Activated gamma-delta T cell treated with Interleukin-2 at 50 U/mL for 16 hours (primary cell): Measurements from ENCODE around the gene FMNL1.

Experiments
- DNase-seq: peaks from one replicate; pipeline ENCODE4 v3.0.0-alpha.2; 2020

The FMNL1 gene

DNA sequence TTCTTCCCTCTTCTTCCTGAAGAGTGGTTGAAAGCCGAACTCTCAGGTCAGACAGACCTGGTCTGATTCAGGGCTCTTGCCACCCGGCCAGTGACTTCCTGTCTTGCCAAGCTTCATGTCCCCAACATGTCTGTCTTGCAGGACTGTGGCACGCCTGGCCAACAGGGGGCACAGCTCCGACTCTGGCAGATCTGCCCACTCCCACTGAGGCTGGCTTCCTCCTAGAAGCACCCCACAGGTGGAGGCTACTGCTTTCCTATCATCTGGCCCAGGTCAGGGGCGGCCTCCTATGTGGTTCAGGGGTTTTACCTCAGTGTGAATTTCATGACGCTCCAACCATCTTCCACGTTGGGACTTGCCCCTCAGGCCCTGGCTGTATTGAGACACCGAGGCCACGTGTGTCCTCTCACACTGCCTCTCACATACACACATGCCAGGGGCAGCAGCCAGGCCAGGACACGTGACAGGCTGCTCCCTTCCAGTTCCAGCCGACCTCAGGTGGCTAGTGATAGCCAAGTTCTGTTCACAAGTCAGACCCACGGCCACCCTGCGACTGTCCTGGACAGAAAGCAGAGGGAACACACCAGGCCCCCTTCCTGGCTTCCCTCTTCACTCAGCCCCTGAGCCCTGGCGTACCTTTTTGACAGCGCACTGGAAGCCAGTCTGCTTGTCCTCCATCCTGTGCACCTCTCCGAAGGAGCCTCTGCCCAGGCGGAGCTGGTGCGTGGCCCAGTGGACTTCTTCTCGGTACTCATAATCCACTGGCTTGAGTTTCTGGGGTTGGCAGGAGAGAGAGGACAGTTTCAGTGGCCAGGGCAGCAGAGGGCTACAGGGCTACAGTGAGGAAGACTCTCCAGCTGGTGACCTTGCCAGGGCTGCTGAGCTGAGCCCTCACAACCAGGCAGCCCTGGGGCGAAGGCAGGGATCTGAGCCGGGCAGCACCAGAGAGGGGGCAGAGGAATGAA, 62.8 kb downstream of the FMNL1 start:
- peak; percentile 30 for DNase-seq

DNA sequence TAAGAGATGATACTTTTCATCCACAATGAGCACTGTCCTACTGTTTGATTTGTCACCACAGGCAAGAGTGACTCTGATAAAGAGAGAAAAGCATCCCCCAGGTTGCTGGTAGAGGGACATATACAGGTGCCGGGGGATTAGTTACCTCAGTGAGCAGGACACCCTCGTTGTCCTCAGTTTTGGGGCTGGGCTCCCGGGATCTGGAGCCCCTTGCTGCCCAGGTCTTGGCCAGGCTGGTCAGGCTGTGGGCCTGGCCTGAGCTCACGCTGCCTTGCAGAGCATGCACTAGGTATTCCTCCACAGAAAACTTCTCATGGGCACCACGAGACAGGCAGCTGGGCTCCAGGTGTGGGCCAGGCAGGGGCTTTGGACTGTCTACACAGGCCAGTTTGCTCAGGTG, 64.6 kb downstream of the FMNL1 start:
- no peak for DNase-seq

- DNase-seq = no peak
These were observed 66.1 kb downstream of the FMNL1 start for GRCh38 chr17:45287526-45288500.

- DNase-seq = no peak
These were observed 67.1 kb downstream of the FMNL1 start for GRCh38 chr17:45288825-45289224.

DNA sequence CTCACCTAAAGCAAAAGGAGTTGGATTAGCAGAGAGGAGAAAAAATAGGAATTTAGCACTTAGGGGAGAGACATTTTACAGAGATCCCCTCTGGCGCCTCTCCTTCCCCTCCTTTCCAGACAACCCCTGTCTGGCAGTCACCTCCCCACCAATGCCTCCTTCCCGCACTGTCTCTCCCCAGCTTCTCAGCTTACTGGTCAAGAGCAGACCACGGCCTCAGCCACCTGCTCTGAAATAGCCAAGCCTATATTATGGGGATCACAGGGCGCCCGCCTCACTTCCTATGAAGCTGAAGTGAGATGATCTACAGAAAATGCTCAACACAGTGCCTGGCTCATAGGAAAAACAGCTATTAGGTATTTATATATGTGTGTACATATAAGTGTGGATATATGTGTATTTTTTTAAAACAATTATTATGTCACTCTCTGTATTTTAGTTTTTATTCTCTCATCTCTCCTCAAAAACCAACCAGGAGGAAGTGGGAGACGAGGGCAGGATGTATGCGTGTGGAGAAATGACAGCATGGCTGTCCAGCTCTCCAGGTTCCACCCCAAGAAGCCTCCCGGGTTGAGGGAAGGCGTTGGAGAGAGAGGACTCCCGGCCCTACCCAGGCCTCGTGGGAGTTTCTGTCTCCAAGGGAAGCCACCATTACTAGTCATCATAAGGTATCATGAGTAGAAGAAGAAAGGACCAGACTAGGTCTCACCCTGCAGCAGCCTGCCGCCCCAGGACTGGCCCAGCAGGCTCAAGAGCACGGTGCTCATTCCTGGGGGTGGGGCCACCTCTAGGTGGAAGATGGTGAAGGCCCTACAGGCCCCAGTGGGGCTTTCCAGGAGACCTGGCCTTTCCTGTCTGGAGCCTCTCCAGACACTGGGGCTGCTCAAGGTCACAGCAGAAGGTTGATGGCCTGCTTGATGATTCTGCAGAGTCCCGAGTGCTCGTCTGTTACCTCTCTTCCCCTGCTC, 67.9 kb downstream of the FMNL1 start:
- no peak for DNase-seq

DNA sequence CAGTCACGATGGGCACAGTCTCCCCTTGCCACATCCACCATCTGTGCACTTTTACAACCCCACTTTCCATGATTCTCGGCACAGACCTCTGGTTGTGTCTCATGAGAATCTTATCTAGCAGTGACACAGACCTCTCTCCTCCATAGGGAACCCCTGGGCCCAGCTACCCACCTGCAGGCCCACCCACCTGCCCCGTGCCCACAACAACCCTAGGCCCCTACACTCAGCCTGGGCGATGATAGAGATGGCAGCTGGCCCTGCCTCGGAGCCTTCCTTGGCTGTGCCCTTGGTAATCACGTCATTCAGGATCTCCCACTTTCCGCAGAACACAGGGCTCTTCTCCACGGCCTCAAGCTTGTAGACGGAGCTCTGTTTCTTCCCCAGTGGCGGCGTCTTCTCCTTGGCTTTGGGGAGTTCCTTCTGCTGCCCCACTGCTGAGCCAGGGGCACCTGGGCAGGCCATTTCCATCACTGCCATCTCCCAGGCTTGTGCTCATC, 68.6 kb downstream of the FMNL1 start:
- DNase-seq = no peak

DNA sequence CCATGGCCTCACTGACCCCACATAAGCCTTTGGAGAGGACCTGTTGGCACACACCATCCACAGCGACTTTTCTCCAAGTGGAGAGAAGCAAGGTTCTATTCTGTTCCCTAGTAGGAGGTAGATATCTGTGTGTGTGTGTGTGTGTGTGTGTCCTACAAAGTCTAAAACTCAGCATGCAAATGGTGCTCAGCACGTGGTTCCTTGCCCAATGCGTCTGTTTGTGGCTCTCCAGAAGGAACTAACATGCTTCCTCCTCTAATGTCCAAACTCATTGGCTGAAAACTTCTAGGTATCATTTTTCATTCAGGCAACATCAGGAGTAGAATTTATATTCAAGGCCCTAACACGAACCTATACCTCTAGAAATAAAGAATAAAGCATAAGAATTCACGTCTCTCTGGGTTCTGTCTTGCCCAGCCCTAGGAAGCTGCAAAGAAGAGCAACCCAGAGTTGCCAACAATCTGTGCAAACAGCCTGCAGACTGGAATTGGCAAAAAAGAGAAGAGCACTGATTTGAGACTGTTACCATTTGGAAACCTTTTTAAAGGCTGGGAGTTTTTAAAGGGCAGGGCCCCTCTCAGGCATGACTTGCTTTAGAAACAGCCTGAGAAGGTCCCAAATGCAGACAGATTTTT, 69.6 kb downstream of the FMNL1 start:
- no peak for DNase-seq

DNA sequence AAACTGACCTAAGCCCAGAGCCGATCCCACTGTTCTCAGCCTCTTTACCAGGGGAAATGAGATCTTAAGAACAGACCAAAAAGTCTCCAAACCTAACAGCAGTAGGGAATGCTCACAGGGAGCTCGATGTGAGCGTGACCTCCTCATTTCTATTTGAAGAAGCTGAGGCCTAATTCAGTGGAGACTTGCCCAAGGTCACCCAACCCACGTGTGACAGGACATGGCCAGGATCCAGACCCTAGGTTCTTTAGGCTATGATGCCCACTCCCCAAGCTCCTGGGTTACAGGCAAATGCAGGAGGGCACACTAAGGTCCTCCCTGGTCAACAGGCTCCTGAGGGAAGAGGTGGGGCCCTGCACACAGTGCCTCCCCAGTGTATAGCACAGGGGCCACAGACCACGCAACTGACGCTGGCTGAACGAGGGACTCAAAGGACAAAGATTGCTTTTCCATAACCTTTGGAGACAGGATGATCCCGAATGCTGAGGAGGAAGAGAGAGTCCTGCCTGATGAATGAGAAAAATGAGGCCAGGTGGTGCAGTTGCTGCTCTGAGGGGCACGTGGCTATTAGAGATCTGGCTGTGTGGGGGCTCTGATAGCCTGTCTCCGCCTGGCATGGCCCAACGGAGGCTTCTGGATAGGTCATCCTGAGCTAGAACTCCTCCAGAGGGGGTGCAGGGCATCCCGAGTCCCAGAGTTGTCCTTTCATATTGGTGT, 71.2 kb downstream of the FMNL1 start:
- no peak for DNase-seq

DNA sequence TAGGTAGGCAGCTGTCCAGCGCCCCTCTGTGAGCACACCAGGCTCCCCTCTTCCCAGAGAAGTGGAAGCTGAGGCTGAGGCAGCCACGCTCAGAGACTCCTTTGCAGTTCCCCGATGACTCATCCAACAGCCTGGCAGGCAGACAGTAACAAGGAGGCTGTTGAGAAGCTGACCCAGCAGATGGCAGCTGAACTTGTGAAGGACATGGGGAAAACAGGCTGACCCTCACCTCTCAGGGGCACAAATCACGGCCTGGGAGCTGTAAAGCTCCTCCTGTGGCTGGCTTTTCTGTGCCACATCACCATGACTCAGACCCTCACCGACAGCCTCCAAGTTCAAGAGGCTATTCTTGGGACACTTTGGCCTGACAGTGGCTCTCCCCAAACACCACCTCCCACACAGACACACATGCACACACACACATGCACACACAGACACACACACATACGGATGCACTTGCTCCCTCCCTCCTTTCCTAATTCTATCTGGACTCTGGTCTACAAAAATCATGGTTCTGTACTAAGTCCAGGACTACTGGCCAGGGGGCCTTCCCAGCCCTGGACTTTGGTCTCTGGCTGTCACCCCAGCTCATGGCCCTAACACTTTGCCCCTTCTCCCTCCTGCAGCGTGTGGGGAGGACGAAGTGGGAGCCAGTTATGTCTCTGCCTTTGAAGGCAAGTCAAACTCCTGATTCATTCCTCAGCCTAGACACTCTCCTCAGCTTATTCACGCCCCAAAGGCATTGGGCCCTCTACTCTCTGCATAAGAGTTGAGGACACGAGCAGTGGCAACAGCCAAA, 71.9 kb downstream of the FMNL1 start:
- no peak for DNase-seq

DNA sequence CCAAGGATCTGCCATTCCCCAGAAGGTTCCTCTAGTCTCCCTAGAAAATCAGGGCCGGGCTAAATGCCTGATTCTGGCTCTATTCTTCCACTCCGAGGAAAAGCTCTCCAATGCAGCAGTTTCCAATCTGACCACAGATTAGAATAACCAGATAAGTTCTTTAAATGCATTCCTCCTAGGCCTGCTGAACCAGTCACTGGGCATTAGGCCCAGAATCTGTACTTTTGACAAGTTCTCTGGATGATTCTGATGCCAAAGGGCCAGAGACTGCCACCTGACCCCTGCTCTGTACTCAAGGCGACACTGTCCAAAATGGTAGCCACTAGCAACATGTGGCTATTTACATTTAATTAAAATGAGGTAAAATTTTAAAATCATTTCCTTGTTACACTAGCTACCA, 72.8 kb downstream of the FMNL1 start:
- DNase-seq = no peak

- DNase-seq = no peak
These were observed 74.5 kb downstream of the FMNL1 start for GRCh38 chr17:45296003-45296832.

DNA sequence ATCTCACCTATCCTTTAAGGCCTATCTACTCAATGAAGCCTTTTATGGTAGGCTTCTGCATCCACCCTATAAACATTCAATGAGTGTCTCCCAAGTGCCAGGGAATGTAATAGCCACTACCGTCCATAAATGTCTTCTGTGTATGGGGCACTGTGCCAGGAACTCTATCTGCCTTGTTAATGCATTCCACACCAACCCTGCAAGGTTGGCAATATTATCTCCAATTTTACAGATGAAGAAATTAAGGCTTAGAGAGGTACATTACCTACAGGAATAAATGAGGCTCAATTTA, 75.1 kb downstream of the FMNL1 start:
- DNase-seq = no peak
